Measurements from ENCODE around the gene LRRC32.

DNA sequence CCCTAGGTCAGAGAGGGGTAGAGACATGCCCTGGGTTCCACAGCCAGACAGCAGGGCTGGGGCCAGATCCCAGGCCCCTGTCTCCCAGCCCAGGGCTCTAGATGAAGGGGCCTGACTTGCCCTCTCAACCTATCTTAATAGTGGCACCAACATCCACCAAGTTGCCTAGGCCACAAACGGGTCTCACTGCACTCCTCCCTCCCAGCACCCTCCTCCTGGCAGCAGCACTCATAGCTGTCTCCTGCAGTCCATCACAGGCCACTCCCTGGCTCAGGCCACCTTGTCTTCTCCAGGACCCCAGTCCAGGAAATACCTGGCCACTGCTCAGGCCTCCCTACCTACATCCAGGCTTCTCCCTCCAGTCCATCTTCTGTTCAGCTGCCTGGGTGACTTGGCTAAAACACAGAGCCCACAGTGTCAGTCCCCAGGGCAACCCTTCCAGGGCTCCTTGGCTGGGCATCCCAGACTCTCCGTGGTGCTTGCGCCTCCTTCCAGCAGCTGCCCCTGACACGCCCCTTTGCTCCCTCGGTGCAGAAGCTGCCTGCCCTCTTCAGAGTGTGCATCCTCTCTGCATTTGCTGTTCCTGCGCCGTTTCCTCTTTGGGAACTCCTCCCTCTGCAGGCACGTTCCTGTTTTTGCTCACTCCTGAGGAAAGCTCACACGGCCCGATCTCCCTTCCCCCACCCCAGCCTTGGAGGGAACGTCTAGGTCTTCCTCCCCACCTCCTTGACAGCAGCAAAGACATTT is 40.5 kb downstream of the LRRC32 start:
- no peak for TF ChIP-seq POLR2A (IDR thresholded peaks at IDR 0.05; ENCODE audit: low read length)
- TF ChIP-seq, protein P1, sequence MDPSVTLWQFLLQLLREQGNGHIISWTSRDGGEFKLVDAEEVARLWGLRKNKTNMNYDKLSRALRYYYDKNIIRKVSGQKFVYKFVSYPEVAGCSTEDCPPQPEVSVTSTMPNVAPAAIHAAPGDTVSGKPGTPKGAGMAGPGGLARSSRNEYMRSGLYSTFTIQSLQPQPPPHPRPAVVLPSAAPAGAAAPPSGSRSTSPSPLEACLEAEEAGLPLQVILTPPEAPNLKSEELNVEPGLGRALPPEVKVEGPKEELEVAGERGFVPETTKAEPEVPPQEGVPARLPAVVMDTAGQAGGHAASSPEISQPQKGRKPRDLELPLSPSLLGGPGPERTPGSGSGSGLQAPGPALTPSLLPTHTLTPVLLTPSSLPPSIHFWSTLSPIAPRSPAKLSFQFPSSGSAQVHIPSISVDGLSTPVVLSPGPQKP (IDR thresholded peaks at IDR 0.05; ENCODE audit: low read depth, low read length): no peak
- no peak for TF ChIP-seq ESRRA (IDR thresholded peaks at IDR 0.05; ENCODE audit: borderline replicate concordance, low read length)

Data from A549 (cell line).